Astrocyte (in vitro differentiated cells and primary cell): ENCODE measurements around the gene CNIH3. TPM values are rescaled to one million over a fixed set of nuclear protein-coding genes. Genes with fewer than 3 reads are reported as not detected.

Experiments
- DNase-seq: peaks from one replicate; pipeline ENCODE4 v3.0.0-alpha.2; 2010; ENCODE audit warnings: low read depth
- FAIRE-seq: peaks from 2 replicates; lab custom pipeline; 2011; peaks lifted over from hg19 to GRCh38; lab: Jason Lieb, UNC
- H2AFZ ChIP-seq: 2 replicates; pipeline ENCODE4 v1.6.0; 2012; ENCODE audit warnings: low read depth, low read length, inconsistent platforms
- H3K27ac ChIP-seq: 2 replicates; pipeline ENCODE4 v1.5.1; 2011; ENCODE audit warnings: low read depth, low read length, inconsistent platforms
- H3K27me3 ChIP-seq: 2 replicates; pipeline ENCODE4 v1.6.0; 2011; ENCODE audit warnings: low read length, inconsistent platforms; ENCODE audit not compliant: insufficient read depth
- H3K36me3 ChIP-seq: 2 replicates; pipeline ENCODE4 v1.5.1; 2011; ENCODE audit warnings: low read length, inconsistent platforms; ENCODE audit not compliant: insufficient read depth
- H3K4me1 ChIP-seq: 2 replicates; pipeline ENCODE4 v1.5.1; 2011; ENCODE audit warnings: low read length, inconsistent platforms; ENCODE audit not compliant: insufficient read depth
- H3K4me2 ChIP-seq: 2 replicates; pipeline ENCODE4 v1.6.0; 2012; ENCODE audit warnings: low read length, inconsistent platforms
- H3K4me3 ChIP-seq: 2 replicates; pipeline ENCODE4 v1.5.1; 2011; ENCODE audit warnings: low read depth, mild to moderate bottlenecking, low read length, inconsistent platforms; ENCODE audit not compliant: insufficient read depth
- H3K79me2 ChIP-seq: 2 replicates; pipeline ENCODE4 v1.6.0; 2012; ENCODE audit warnings: mild to moderate bottlenecking, low read length, inconsistent platforms; ENCODE audit not compliant: insufficient read depth
- H3K9ac ChIP-seq: 2 replicates; pipeline ENCODE4 v1.6.0; 2012; ENCODE audit warnings: mild to moderate bottlenecking, low read length, inconsistent platforms
- H3K9me3 ChIP-seq: 2 replicates; pipeline ENCODE4 v1.5.1; 2012; ENCODE audit warnings: low read depth, mild to moderate bottlenecking, low read length, inconsistent platforms; ENCODE audit not compliant: insufficient read depth
- H4K20me1 ChIP-seq: 2 replicates; pipeline ENCODE4 v1.6.0; 2012; ENCODE audit warnings: low read length, inconsistent platforms; ENCODE audit not compliant: insufficient read depth
- H3K27ac Mint-ChIP-seq: one replicate; pipeline ENCODE4 v1.8.0; 2021; ENCODE audit warnings: mild to moderate bottlenecking, mixed read lengths; ENCODE audit not compliant: unreplicated experiment
- H3K27me3 Mint-ChIP-seq: one replicate; pipeline ENCODE4 v1.8.0; 2021; ENCODE audit warnings: low read depth, mixed read lengths; ENCODE audit not compliant: unreplicated experiment
- H3K36me3 Mint-ChIP-seq: one replicate; pipeline ENCODE4 v1.8.0; 2021; ENCODE audit warnings: low read depth, mixed read lengths; ENCODE audit not compliant: unreplicated experiment
- H3K4me1 Mint-ChIP-seq: one replicate; pipeline ENCODE4 v1.8.0; 2021; ENCODE audit warnings: low read depth, mixed read lengths; ENCODE audit not compliant: unreplicated experiment
- H3K4me3 Mint-ChIP-seq: one replicate; pipeline ENCODE4 v1.8.0; 2021; ENCODE audit warnings: mild to moderate bottlenecking, moderate library complexity, mixed read lengths; ENCODE audit not compliant: unreplicated experiment
- H3K9me3 Mint-ChIP-seq: one replicate; pipeline ENCODE4 v1.8.0; 2021; ENCODE audit warnings: mild to moderate bottlenecking, mixed read lengths; ENCODE audit not compliant: unreplicated experiment
- EZH2 ChIP-seq: IDR thresholded peaks from 2 replicates; pipeline ENCODE4 v1.6.1; 2012; ENCODE audit warnings: mild to moderate bottlenecking, low read length, inconsistent platforms; ENCODE audit not compliant: insufficient read depth
- total RNA-seq: library from RNA; stranded (reverse); gene quantifications from 2 replicates; pipeline ENCODE4 v1.2.1, GENCODE V29; 2021
- TF ChIP-seq, protein P1 (sequence below): IDR thresholded peaks from 2 replicates; pipeline ENCODE4 v1.5.1; 2011; ENCODE audit warnings: low read depth, mild to moderate bottlenecking, inconsistent platforms, low read length, moderate library complexity; ENCODE audit not compliant: insufficient read depth

Gene CNIH3
- total RNA-seq, 1 donor from 2014 or later: 7.7 TPM

DNA sequence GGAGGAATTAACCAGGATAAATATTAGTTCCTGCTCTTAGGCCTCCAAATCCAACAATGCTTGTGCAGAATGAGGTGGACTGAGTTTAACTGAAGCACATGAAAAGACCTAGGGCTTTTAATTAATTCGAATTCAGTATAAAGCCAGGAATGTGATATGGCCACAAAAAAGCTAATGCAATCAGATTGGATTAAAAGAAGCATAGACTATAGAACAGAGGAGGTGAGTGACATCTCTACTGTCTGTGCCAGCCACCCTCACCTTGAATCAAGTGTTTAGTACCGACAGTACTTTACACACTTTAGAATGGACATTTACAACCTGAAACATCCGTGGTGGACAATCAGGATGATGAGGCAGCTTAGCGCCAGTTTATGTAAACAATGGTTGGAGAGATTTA is 62.1 kb downstream of the CNIH3 start:
- no peak overlapping the region for H3K9ac ChIP-seq
- H2AFZ ChIP-seq: no peak overlapping the region
- H3K36me3 Mint-ChIP-seq: peaks cover 3% of the 10 kb centered on the region
- H3K4me3 Mint-ChIP-seq: no peak overlapping the region
- H3K4me1 ChIP-seq: no peaks in the 10 kb centered on the region
- TF ChIP-seq EZH2: no peak
- TF ChIP-seq, protein P1, sequence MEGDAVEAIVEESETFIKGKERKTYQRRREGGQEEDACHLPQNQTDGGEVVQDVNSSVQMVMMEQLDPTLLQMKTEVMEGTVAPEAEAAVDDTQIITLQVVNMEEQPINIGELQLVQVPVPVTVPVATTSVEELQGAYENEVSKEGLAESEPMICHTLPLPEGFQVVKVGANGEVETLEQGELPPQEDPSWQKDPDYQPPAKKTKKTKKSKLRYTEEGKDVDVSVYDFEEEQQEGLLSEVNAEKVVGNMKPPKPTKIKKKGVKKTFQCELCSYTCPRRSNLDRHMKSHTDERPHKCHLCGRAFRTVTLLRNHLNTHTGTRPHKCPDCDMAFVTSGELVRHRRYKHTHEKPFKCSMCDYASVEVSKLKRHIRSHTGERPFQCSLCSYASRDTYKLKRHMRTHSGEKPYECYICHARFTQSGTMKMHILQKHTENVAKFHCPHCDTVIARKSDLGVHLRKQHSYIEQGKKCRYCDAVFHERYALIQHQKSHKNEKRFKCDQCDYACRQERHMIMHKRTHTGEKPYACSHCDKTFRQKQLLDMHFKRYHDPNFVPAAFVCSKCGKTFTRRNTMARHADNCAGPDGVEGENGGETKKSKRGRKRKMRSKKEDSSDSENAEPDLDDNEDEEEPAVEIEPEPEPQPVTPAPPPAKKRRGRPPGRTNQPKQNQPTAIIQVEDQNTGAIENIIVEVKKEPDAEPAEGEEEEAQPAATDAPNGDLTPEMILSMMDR: no peak
- H3K4me1 Mint-ChIP-seq: peaks cover 2% of the 10 kb centered on the region
- no peak overlapping the region for H3K4me3 ChIP-seq
- no peaks in the 10 kb centered on the region for H3K9me3 ChIP-seq
- H3K4me2 ChIP-seq: no peak overlapping the region
- no peak for FAIRE-seq
- no peak overlapping the region for H3K27ac ChIP-seq
- DNase-seq: no peak
- H3K27me3 Mint-ChIP-seq: peaks cover 3% of the 10 kb centered on the region
- H3K79me2 ChIP-seq: peaks cover 51% of the 10 kb centered on the region
- H3K36me3 ChIP-seq: peaks cover 5% of the 10 kb centered on the region
- H4K20me1 ChIP-seq: peaks cover 90% of the 10 kb centered on the region
- H3K27me3 ChIP-seq: no peaks in the 10 kb centered on the region
- no peak overlapping the region for H3K27ac Mint-ChIP-seq
- H3K9me3 Mint-ChIP-seq: peaks cover 6% of the 10 kb centered on the region

DNA sequence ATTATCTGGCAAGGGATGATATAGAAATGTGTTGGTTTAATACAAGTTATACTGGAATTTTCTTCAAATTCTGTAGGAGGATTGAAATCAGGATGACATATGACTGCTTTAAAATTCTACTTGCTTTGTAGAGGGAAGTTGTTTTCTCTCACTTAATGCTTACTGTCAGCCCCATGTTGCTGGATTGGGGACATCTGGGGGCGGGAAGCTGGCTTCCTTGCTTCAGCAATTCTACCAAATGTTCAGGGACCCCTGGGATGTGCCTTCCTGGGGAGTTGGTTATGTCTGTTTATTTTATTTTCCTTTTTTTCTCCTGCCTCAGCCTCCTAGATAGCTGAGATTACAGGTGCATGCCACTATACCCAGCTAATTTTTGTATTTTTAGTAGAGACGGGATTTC is 63.5 kb downstream of the CNIH3 start:
- TF ChIP-seq EZH2: no peak
- DNase-seq: no peak
- Mint-ChIP-seq H3K9me3 (peaks cover 4% of the 10 kb centered on the region), H3K4me1 (no peaks in the 10 kb centered on the region), H3K4me3 (no peak overlapping the region), H3K36me3 (peaks cover 3% of the 10 kb centered on the region), H3K27ac (no peak overlapping the region), H3K27me3 (peaks cover 3% of the 10 kb centered on the region)
- Histone ChIP-seq H3K36me3 (peaks cover 5% of the 10 kb centered on the region), H2AFZ (no peak overlapping the region), H3K4me3 (no peak overlapping the region), H3K9me3 (no peaks in the 10 kb centered on the region), H3K9ac (no peak overlapping the region), H3K27me3 (no peaks in the 10 kb centered on the region), H3K4me2 (no peak overlapping the region), H4K20me1 (peaks cover 90% of the 10 kb centered on the region), H3K27ac (no peak overlapping the region), H3K4me1 (no peaks in the 10 kb centered on the region), H3K79me2 (peaks cover 42% of the 10 kb centered on the region)
- FAIRE-seq: no peak

DNA sequence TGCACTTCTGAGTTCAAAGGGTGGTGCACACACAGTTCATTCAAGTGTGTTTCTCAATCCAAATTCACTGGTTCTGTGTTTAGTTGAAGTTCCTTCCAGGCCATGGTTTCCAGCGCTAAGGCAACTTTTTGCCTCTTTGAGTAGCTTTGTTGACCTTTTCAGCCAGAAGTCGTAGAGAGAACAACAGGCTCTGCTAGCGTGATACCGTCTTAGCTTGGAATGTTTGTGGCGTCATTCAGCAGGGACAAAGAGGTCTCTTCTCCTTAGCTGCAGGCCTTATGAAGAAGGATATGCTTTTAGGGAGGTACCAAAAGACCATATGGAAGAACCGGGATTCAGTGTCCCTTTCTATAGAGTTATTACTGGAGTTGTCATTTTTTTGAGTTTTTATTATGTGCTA is 65.7 kb downstream of the CNIH3 start:
- Mint-ChIP-seq H3K27ac (no peak overlapping the region), H3K36me3 (peaks cover 5% of the 10 kb centered on the region), H3K9me3 (peaks cover 6% of the 10 kb centered on the region), H3K27me3 (peaks cover 3% of the 10 kb centered on the region), H3K4me3 (no peak overlapping the region), H3K4me1 (no peaks in the 10 kb centered on the region)
- Histone ChIP-seq H4K20me1 (peaks cover 84% of the 10 kb centered on the region), H3K27me3 (no peaks in the 10 kb centered on the region), H3K79me2 (peaks cover 34% of the 10 kb centered on the region), H3K9me3 (no peaks in the 10 kb centered on the region), H3K9ac (no peak overlapping the region), H3K27ac (no peak overlapping the region), H2AFZ (no peak overlapping the region), H3K4me3 (no peak overlapping the region), H3K4me2 (no peak overlapping the region), H3K36me3 (peaks cover 6% of the 10 kb centered on the region), H3K4me1 (no peaks in the 10 kb centered on the region)
- TF ChIP-seq, protein P1: no peak
- TF ChIP-seq EZH2: no peak
- no peak for FAIRE-seq
- DNase-seq: no peak
